H1 (cell line): Measurements from ENCODE around the gene TAS2R16. TPM values are rescaled to one million over a fixed set of nuclear protein-coding genes. Genes with fewer than 3 reads are reported as not detected.
A peak's percentile ranks its signal among the peaks of the same experiment; 100 is the strongest.

Source experiments
- CTCF ChIA-PET: fragments of 300-600 bp; sonication (Branson Sonifier 250); formaldehyde crosslinking; loops from one replicate; lab custom pipeline; 2021; ENCODE audit not compliant: partially characterized antibody; lab: Charles Lee
- POLR2A ChIA-PET: fragments of 300-600 bp; sonication (Branson Sonifier 250); formaldehyde crosslinking; loops from one replicate; lab custom pipeline; 2021; ENCODE audit warnings: inconsistent platforms; ENCODE audit not compliant: partially characterized antibody; lab: Charles Lee
- DNase-seq, 2 experiments: peaks; one replicate each; pipeline versions ENCODE4 v3.0.0 to v3.0.0-alpha.2; 2010 to 2022; ENCODE audit warnings: low spot score in 2 of 2, low read depth in 1 of 2, mixed read lengths in 1 of 2
- FAIRE-seq: peaks from 2 replicates; lab custom pipeline; 2011; peaks lifted over from hg19 to GRCh38; lab: Jason Lieb, UNC
- H2AFZ ChIP-seq: 2 replicates; pipeline ENCODE4 v1.8.1; 2012; ENCODE audit warnings: low read length, inconsistent platforms
- H2AK5ac ChIP-seq: 2 replicates; pipeline ENCODE4 v1.6.1; 2013; ENCODE audit warnings: low read depth, low read length
- H2BK120ac ChIP-seq: replicated peaks from 2 replicates; pipeline ENCODE3; 2013; ENCODE audit warnings: low read depth, low read length, inconsistent platforms
- H2BK12ac ChIP-seq: 2 replicates; pipeline ENCODE4 v1.6.1; 2013; ENCODE audit warnings: low read depth, low read length
- H2BK15ac ChIP-seq: 2 replicates; pipeline ENCODE4 v1.6.1; 2013; ENCODE audit warnings: low read length
- H2BK20ac ChIP-seq: 2 replicates; pipeline ENCODE4 v1.6.1; 2013; ENCODE audit warnings: low read length
- H2BK5ac ChIP-seq: 2 replicates; pipeline ENCODE4 v1.6.1; 2013; ENCODE audit warnings: low read depth, low read length
- H3K14ac ChIP-seq: 2 replicates; pipeline ENCODE4 v1.6.1; 2013; ENCODE audit warnings: inconsistent platforms; ENCODE audit not compliant: insufficient read length
- H3K18ac ChIP-seq: 2 replicates; pipeline ENCODE4 v1.6.1; 2013; ENCODE audit warnings: low read length; ENCODE audit errors: extremely low read depth
- H3K23ac ChIP-seq: 2 replicates; pipeline ENCODE4 v1.6.1; 2013; ENCODE audit warnings: inconsistent platforms; ENCODE audit not compliant: insufficient read length
- H3K23me2 ChIP-seq: 2 replicates; pipeline ENCODE4 v1.6.1; 2013; ENCODE audit warnings: low read depth, low read length
- H3K27ac ChIP-seq: 2 replicates; pipeline ENCODE4 v1.6.1; 2011; ENCODE audit warnings: low read depth, low read length, inconsistent platforms
- H3K27me3 ChIP-seq, 4 experiments: replicated peaks in 1 of 4; 1 replicate in 1 of 4; 2 replicates in 3 of 4; pipeline versions ENCODE4 v1.6.1 to v1.8.1; 2011 to 2013; ENCODE audit warnings: low read length in 3 of 4, mild to moderate bottlenecking in 3 of 4, inconsistent platforms in 2 of 4, mixed read lengths in 2 of 4, moderate library complexity in 1 of 4; ENCODE audit not compliant: control insufficient read depth in 3 of 4, insufficient read depth in 3 of 4; ENCODE audit errors: extremely low read depth in 1 of 4
- H3K36me3 ChIP-seq, 4 experiments: 2 replicates each; pipeline versions ENCODE4 v1.6.1 to v1.8.1; 2011 to 2013; ENCODE audit warnings: mild to moderate bottlenecking in 4 of 4, low read length in 3 of 4, moderate library complexity in 2 of 4, control low read depth in 1 of 4, inconsistent platforms in 1 of 4; ENCODE audit not compliant: insufficient read depth in 4 of 4, control insufficient read depth in 2 of 4
- H3K4ac ChIP-seq: replicated peaks from 2 replicates; pipeline ENCODE3; 2013; ENCODE audit warnings: low read length, low read depth, mixed read lengths, inconsistent platforms; ENCODE audit not compliant: insufficient read length
- H3K4me1 ChIP-seq, 4 experiments: replicated peaks in 1 of 4; 1 replicate in 1 of 4; 2 replicates in 3 of 4; pipeline versions ENCODE4 v1.6.1 to v1.8.1; 2011 to 2013; ENCODE audit warnings: low read length in 3 of 4, inconsistent platforms in 2 of 4, mixed read lengths in 1 of 4; ENCODE audit not compliant: insufficient read depth in 4 of 4, control insufficient read depth in 3 of 4
- H3K4me2 ChIP-seq, 2 experiments: 2 replicates each; pipeline versions ENCODE4 v1.6.1 to v1.8.1; 2011 to 2013; ENCODE audit warnings: low read depth in 2 of 2, low read length in 2 of 2, control low read depth in 1 of 2, inconsistent platforms in 1 of 2, mild to moderate bottlenecking in 1 of 2; ENCODE audit not compliant: insufficient read depth in 1 of 2
- H3K4me3 ChIP-seq, 4 experiments: fragments of 200-600, 300-600 bp in 1 of 4; sonication (generic), shearing (Covaris generic), sonication (Bioruptor Twin) in 1 of 4; 2 replicates each; pipeline versions ENCODE4 v1.5.1 to v1.8.1; 2011 to 2016; ENCODE audit warnings: low read length in 4 of 4, low read depth in 3 of 4, control low read depth in 2 of 4, inconsistent platforms in 2 of 4, mild to moderate bottlenecking in 2 of 4, mixed read lengths in 1 of 4, moderate library complexity in 1 of 4; ENCODE audit not compliant: insufficient read depth in 2 of 4; ENCODE audit errors: extremely low read depth in 1 of 4
- H3K56ac ChIP-seq: replicated peaks from 2 replicates; pipeline ENCODE3; 2013; ENCODE audit warnings: low read depth, mild to moderate bottlenecking, mixed read lengths, low read length, inconsistent platforms; ENCODE audit not compliant: insufficient read length
- H3K79me1 ChIP-seq: 2 replicates; pipeline ENCODE4 v1.6.1; 2013; ENCODE audit warnings: low read depth, low read length, control low read depth
- H3K79me2 ChIP-seq, 2 experiments: 2 replicates each; pipeline versions ENCODE4 v1.6.1 to v1.8.1; 2012 to 2013; ENCODE audit warnings: low read length in 2 of 2, mild to moderate bottlenecking in 2 of 2, inconsistent platforms in 1 of 2; ENCODE audit not compliant: insufficient read depth in 2 of 2, control insufficient read depth in 1 of 2
- H3K9ac ChIP-seq, 4 experiments: replicated peaks in 1 of 4; 1 replicate in 1 of 4; 2 replicates in 3 of 4; pipeline versions ENCODE4 v1.6.1 to v1.8.1; 2011 to 2013; ENCODE audit warnings: low read depth in 3 of 4, low read length in 3 of 4, control low read depth in 2 of 4, mild to moderate bottlenecking in 2 of 4, moderate library complexity in 2 of 4, inconsistent platforms in 1 of 4; ENCODE audit errors: extremely low read depth in 1 of 4
- H3K9me3 ChIP-seq, 2 experiments: 2 replicates each; pipeline versions ENCODE4 v1.6.1 to v1.8.1; 2012 to 2013; ENCODE audit warnings: mild to moderate bottlenecking in 2 of 2, moderate library complexity in 2 of 2, control low read depth in 1 of 2, inconsistent platforms in 1 of 2, low read depth in 1 of 2, low read length in 1 of 2, mixed read lengths in 1 of 2; ENCODE audit not compliant: insufficient read depth in 2 of 2
- H4K20me1 ChIP-seq, 2 experiments: replicated peaks in 1 of 2; 2 replicates each; pipeline versions ENCODE3 to v1.8.1; 2011 to 2013; ENCODE audit warnings: inconsistent platforms in 2 of 2, low read length in 2 of 2, mild to moderate bottlenecking in 1 of 2; ENCODE audit not compliant: insufficient read depth in 2 of 2, control insufficient read depth in 1 of 2
- H4K5ac ChIP-seq: 2 replicates; pipeline ENCODE4 v1.6.1; 2013; ENCODE audit warnings: low read length, low read depth, mixed read lengths, inconsistent platforms; ENCODE audit not compliant: insufficient read length
- H4K8ac ChIP-seq: 2 replicates; pipeline ENCODE4 v1.8.0; 2013; ENCODE audit warnings: mild to moderate bottlenecking, moderate library complexity, low read length, inconsistent platforms; ENCODE audit not compliant: insufficient read depth; ENCODE audit errors: extremely low read depth
- H4K91ac ChIP-seq: replicated peaks from 2 replicates; pipeline ENCODE3; 2013; ENCODE audit warnings: low read length, mixed read lengths, inconsistent platforms; ENCODE audit not compliant: insufficient read length
- CBX8 ChIP-seq: fragments of 300-800, 300-1000 bp; sonication (generic); IDR thresholded peaks from 2 replicates; pipeline ENCODE4 v1.7.1; 2016; ENCODE audit warnings: low read depth, low read length, borderline replicate concordance
- RAD21 ChIP-seq, 2 experiments: IDR thresholded peaks in 1 of 2; conservative IDR thresholded peaks in 1 of 2; 2 replicates each; pipeline ENCODE4 v1.6.1; 2011; ENCODE audit warnings: low read depth in 2 of 2, low read length in 2 of 2, improper control_type of control experiment in 1 of 2, inconsistent platforms in 1 of 2, mild to moderate bottlenecking in 1 of 2, moderate library complexity in 1 of 2
- WGBS, 2 experiments: shearing (Covaris generic) in 1 of 2; methylation state at CpG; one replicate each; pipeline versions ENCODE4 v1.1.6 to v1.1.7; 2013 to 2015; ENCODE audit warnings: low lambda C conversion rate in 2 of 2, mixed read lengths in 2 of 2, inconsistent platforms in 1 of 2, low coverage in 1 of 2, missing lambda C conversion rate in 1 of 2; ENCODE audit not compliant: insufficient replicate concordance in 2 of 2, insufficient coverage in 1 of 2, insufficient read length in 1 of 2; ENCODE audit errors: extremely low coverage in 1 of 2, missing lambda C conversion rate in 1 of 2; 5-methylcytosine and 5-hydroxymethylcytosine counted together
- polyA plus RNA-seq, 7 experiments: library from polyadenylated mRNA; depleted of rRNA in 3 of 7; stranded (reverse) in 5 of 7; unstranded in 2 of 7; fragments of >200 nt in 5 of 7; fragments of 200-250 nt in 2 of 7; gene quantifications; 1 replicate in 5 of 7; 2 replicates in 1 of 7; 4 replicates in 1 of 7; pipeline versions ENCODE4 v1.2.1 to v1.2.3, GENCODE V29; 2011 to 2013; ENCODE audit warnings: missing spikeins in 2 of 7, mixed read lengths in 2 of 7
- total RNA-seq: library from RNA; stranded (reverse); fragmentation: NEBNext Ultra II Directional; extraction: Animal tissue kit (Norgen Biotek cat#: 25700); gene quantifications from 2 replicates; pipeline ENCODE4 v1.2.1, GENCODE V29; 2021

The TAS2R16 gene
- total and polyA plus RNA-seq, 2 of the 8 experiments (the other 6 are each of a cell fraction or from before 2014, with no cell fraction given) = not detected

DNA sequence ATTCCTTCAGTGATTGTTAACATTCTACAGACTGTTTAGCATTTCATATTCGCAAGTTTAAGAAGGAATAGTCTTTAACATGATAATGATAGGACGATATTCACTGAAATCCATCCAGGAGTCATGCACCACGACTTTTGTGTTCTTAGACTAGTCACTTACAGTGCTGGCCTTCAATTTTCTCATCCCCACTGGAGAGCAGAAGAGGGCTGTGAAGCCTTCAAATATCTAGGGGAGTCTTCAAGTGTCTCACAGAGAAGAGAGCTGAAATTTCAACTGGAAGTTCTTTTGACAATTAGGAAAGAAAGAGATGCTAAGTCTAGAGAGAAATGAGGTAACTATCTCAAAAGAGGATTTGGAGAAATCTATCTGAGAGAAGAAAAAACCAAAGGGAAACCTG is 43.8 kb upstream of the TAS2R16 start:
- no peak overlapping the region for H2BK120ac ChIP-seq
- TF ChIP-seq CBX8 (no peak), RAD21 (IDR thresholded peaks at IDR 0.05 in 1 of 2, conservative IDR thresholded peaks at IDR 0.05 in 1 of 2; ENCODE audit: low read depth in 2 of 2, low read length in 2 of 2) (0 out of 4 replicates have a peak, but pooled peaks of 1 of the 2 experiments have one; percentile 5)
- no peak overlapping the region for H3K14ac ChIP-seq
- no peak overlapping the region for H4K91ac ChIP-seq
- DNase-seq (no peak), FAIRE-seq (no peak)
- no peaks in the 10 kb centered on the region for H3K79me2 ChIP-seq
- no peak overlapping the region for H3K18ac ChIP-seq
- no peak overlapping the region for H2BK20ac ChIP-seq
- H3K4me2 ChIP-seq = peak overlapping the region in 1 of 2 experiments; percentile 26; a peak in 1 of 4 replicates
- H3K27me3 ChIP-seq = no peaks in the 10 kb centered on the region
- H3K36me3 ChIP-seq = no peaks in the 10 kb centered on the region
- H3K23me2 ChIP-seq = no peaks in the 10 kb centered on the region
- H3K27ac ChIP-seq = no peak overlapping the region
- 32% methylated on average over 3 of the region's 3 CpGs; no CpG with 5 or more reads in 1 of the 2 experiments for WGBS, 2 experiments
- H4K20me1 ChIP-seq = no peaks in the 10 kb centered on the region
- H3K4ac ChIP-seq = no peak overlapping the region
- no peak overlapping the region for H2AK5ac ChIP-seq
- H3K4me3 ChIP-seq = no peak overlapping the region
- H3K79me1 ChIP-seq = no peaks in the 10 kb centered on the region
- H3K9ac ChIP-seq = no peak overlapping the region
- H3K56ac ChIP-seq = no peak overlapping the region
- H3K4me1 ChIP-seq = peaks cover 0 to 3% (median 0%) of the 10 kb centered on the region in 4 experiments; a peak in 3 of 7 replicates
- POLR2A ChIA-PET = no interaction called here
- no peaks in the 10 kb centered on the region for H3K9me3 ChIP-seq
- H2AFZ ChIP-seq = no peak overlapping the region
- H2BK15ac ChIP-seq = no peak overlapping the region
- H3K23ac ChIP-seq = no peak overlapping the region
- H2BK5ac ChIP-seq = no peak overlapping the region
- no peak overlapping the region for H4K8ac ChIP-seq
- no peak overlapping the region for H4K5ac ChIP-seq
- CTCF ChIA-PET = no interaction called here
- no peak overlapping the region for H2BK12ac ChIP-seq
